ENCODE measurements around the gene POM121. TPM values are rescaled to one million over a fixed set of nuclear protein-coding genes. Genes with fewer than 3 reads are reported as not detected.
A peak's percentile ranks its signal among the peaks of the same experiment; 100 is the strongest.
"Not testable (repeated sequence)": the region's sequence is repeated elsewhere in the genome, so short reads cannot be mapped to it uniquely, and the experiment has no call there.

POM121 gene
- total RNA-seq, 1 experiment from 2014 or later = 59.0 TPM

DNA sequence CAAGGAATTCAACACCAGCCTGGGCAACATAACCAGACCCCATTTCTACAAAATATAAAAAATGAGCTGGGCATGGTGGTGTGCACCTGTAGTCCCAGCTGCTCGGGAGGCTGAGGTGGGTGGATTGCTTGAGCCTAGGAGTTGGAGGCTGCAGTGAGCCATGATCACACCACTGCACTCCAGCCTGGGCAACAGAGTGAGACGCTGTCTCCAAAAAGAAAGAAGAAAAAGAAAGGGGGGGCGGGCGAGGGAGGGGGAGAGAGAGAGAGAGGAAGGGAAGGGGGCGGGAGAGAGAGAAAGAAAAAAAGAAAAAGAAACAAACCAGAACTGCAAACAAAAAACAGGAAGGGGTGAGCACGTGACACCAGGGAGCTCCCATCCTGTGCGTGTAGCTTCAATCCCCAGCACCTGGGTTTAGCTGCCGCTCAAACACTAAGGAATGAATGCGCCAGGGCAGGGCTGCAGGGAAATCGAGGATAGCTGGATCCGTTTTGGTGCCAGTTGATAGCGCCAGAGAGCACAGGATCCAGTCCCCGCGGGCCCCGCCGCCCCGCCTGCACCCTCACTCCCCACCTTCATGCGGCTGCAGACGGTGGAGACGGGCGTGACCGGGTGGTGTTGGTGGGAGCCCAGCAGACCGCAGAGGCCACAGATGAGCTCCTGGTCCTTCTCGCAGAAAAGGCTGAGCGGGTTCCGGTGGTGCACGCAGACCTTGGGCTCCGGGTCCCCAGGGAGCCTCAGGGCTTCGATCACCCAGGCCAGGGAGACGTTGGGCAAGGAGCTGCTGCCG, 40.5 kb downstream of the POM121 start:
- DNase-seq (ENCODE audit: low spot score); H3K9me3 Mint-ChIP-seq; CTCF ChIA-PET; H3K27ac Mint-ChIP-seq; H3K4me1 Mint-ChIP-seq; POLR2A ChIA-PET; H3K27me3 Mint-ChIP-seq (ENCODE audit: low read depth); H3K36me3 Mint-ChIP-seq; H3K4me3 Mint-ChIP-seq: not testable (repeated sequence)
- ATAC-seq = peak; percentile 82

DNA sequence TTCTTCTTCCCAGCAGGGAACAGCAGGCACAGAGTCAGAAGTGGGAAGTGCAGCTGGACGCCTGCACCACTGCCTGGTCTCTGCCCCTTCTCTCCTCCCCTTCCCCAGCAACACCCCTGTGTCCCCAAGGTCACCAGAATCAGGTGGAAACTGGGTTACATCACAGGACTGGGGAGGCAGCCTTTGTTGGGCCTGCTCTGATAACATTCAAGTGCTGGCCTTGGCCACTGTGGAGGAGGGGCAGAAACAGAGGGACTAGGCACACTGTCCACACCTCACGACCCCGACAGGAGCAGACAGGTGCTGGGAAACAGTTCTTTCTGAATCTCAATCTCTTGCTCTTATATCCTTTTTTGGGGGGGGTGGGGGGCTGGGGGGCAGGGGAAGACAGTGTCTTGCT, 42.0 kb downstream of the POM121 start:
- DNase-seq (ENCODE audit: low spot score); H3K4me3 Mint-ChIP-seq; H3K4me1 Mint-ChIP-seq; CTCF ChIA-PET; ATAC-seq; POLR2A ChIA-PET; H3K9me3 Mint-ChIP-seq; H3K36me3 Mint-ChIP-seq; H3K27me3 Mint-ChIP-seq (ENCODE audit: low read depth); H3K27ac Mint-ChIP-seq: not testable (repeated sequence)
- 0 out of 2 replicates have a peak, but pooled peaks have one; percentile 46 for TF ChIP-seq GABPB1 (CRISPR knock-in tag; IDR thresholded peaks at IDR 0.05)

DNA sequence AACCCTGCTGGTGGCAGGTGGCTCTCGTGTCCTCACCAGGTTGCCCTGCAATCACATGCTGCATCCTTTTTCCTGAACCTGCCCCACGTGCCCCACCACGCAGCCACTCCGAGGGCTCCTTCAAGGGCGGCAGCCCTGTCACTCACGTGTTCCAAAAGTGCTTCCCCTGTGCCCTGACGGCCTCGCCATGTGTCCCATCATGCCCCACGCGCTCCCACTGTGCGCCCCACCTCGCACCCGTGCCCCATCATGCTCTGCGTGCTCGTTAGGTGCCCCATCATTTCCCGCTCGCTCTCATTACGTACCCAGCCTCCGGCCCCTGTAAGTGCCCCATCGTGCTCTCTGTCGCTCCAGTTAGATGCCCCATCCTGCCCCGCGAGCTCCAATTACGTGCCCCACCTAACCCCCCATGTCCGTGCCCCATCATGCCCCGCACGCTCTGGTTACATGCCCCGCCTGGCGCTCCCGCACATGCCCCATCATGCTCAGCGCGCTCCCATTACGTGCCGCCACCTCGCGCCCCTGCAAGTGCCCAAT, 44.2 kb downstream of the POM121 start, which contains the start of gene TRIM74:
TRIM74 (minus strand) TSS at position 487 of the 537 bp plus-strand sequence. CDS start 3,309 bp downstream, outside the sequence.
- not testable (repeated sequence) for DNase-seq (ENCODE audit: low spot score); ATAC-seq

DNA sequence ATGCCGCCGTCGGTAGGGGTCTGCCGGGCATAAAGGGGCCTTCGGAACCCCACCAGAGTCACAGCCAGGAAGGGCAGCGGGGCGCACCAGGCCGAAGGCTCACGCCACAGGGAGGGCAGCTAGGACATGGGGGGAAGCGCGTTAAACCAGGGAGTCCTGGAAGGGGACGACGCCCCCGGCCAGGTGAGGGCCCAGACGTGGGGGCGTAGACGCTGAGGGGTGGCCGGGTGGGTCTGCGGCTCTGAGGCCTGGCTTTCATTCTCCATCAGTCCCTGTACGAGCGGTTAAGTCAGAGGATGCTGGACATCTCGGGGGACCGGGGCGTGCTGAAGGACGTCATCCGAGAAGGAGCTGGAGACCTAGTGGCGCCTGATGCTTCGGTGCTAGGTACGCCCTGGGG, 44.8 kb downstream of the POM121 start:
- H3K36me3 Mint-ChIP-seq; CTCF ChIA-PET; H3K4me1 Mint-ChIP-seq; H3K27me3 Mint-ChIP-seq (ENCODE audit: low read depth); H3K4me3 Mint-ChIP-seq; H3K27ac Mint-ChIP-seq; H3K9me3 Mint-ChIP-seq; DNase-seq (ENCODE audit: low spot score); POLR2A ChIA-PET; ATAC-seq: not testable (repeated sequence)

More for the DNA sequence above, 44.2 kb downstream of the POM121 start, which contains the start of gene TRIM74:
- H3K4me1 Mint-ChIP-seq; H3K36me3 Mint-ChIP-seq; H3K27ac Mint-ChIP-seq; CTCF ChIA-PET; H3K27me3 Mint-ChIP-seq (ENCODE audit: low read depth); H3K4me3 Mint-ChIP-seq; POLR2A ChIA-PET; H3K9me3 Mint-ChIP-seq: not testable (repeated sequence)

DNA sequence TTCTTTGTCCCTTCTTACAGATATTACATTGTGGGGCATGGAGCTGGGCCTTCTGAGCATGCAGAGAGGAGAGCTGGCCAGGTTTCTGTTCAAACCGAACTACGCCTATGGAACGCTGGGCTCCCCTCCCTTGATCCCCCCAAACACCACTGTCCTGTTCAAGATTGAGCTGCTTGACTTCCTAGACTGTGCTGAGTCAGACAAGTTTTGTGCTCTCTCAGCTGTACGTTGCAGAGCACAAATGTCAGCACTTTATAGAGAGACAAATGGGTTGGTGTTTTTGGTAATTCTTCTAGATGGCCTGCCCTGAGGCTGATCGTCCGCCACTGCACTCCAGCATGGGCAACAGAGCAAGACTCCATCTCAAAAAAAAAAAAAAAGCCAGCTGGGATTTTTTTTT, 46.6 kb downstream of the POM121 start:
- H3K36me3 Mint-ChIP-seq; DNase-seq (ENCODE audit: low spot score); H3K27me3 Mint-ChIP-seq (ENCODE audit: low read depth); H3K27ac Mint-ChIP-seq; CTCF ChIA-PET; H3K9me3 Mint-ChIP-seq; H3K4me3 Mint-ChIP-seq; H3K4me1 Mint-ChIP-seq; POLR2A ChIA-PET; ATAC-seq: not testable (repeated sequence)

DNA sequence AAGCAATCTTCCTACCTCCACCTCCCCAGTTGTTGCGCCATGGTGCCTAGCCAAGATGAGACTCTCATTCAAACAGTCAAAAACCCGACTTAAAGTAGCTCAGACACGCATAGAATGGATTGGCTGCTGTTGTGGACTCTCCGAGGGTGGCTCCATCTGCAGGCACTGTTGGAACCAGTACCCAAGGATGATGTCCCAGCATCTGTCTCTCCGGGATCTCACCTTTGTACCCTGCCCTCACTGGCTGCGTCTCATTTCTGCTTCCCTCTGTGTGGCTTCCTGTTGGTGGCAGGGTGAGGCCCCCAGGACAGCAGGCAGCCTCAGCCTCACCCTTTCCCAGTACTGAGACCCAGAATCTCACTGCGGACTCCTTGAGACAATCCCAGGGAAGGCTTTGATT, 49.9 kb downstream of the POM121 start:
- H3K27ac Mint-ChIP-seq; CTCF ChIA-PET; DNase-seq (ENCODE audit: low spot score); POLR2A ChIA-PET; H3K9me3 Mint-ChIP-seq; H3K36me3 Mint-ChIP-seq; H3K27me3 Mint-ChIP-seq (ENCODE audit: low read depth); H3K4me3 Mint-ChIP-seq; H3K4me1 Mint-ChIP-seq: not testable (repeated sequence)
- peak; percentile 26 for ATAC-seq

DNA sequence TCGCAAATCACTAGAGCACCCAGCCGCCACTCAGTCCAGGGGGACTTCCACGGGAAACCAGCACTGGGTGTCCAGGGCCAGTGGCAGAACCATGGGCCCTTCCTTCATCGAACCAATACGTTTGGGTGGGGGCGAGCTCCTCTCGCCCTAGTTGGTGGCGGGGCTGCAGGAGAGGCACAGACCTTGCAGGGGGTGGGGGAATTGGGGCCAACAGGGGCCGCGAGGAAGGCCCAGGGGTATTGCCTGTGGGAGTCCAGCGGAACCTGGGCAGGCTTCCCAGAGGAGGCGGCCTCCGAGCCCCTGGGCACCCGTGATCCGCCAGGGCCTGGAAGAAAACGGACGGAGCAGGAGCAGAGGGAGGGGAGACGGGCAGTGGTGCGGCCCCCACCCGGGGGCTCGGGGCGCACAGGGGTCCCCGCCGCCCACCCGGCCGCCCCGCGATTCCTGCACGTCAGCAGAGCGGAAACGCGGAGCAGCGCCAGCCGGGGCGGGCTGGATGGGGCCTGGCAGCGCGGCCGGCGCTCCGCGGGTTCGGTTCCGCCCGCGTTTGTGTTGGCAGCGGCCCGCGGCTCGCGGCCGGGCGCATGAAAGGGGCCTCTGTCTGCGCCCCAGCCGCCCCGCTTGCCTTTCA, 50.9 kb downstream of the POM121 start:
- DNase-seq (ENCODE audit: low spot score); H3K27me3 Mint-ChIP-seq (ENCODE audit: low read depth); H3K27ac Mint-ChIP-seq; ATAC-seq; CTCF ChIA-PET; H3K4me3 Mint-ChIP-seq; H3K9me3 Mint-ChIP-seq; H3K4me1 Mint-ChIP-seq; H3K36me3 Mint-ChIP-seq: not testable (repeated sequence)
- POLR2A ChIA-PET = interaction anchor here (0.6 kb wide), 1 partner anchor 134 kb away, joined by 3 read pairs; no protein-coding TSS in a partner anchor

DNA sequence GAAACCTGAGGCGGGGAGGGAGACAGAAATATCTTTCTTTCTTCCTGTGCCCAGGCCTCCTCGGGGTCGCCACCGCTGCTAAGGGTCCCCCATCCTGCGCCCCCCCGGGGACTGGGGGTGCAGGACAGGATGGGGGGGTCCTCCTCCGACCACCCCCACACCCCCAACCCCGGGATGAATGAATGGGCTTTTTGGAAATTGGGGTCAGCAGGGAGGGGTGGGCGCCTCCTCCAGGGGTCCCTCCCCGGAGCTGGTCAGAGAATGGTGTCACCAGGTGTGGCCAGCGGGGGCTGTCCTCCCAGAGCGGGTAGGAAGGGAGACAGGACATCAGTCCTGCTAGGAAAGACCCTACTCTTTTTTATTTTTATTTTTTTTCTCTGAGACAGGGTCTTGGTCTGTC, 51.5 kb downstream of the POM121 start:
- not testable (repeated sequence) for H3K36me3 Mint-ChIP-seq

DNA sequence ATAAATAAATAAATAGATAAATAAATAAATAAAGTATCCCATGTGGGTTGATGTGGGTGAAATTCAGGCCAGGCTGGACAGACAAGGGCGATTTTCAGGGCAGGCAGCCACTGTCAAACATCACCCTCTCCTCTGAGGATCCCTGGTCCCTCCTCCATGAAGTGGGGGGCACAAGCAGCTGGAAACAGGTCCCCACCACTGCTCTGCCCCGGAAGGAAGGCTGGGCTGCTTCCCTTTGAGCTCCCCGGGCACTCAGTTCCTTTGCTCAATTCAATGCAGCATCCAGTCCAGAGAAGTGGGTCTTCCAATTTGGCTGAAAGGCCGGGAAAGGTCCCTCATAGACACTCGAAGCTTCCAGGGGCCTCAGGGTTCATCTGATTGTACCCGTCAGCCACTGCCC, 55.5 kb downstream of the POM121 start:
- H3K9me3 Mint-ChIP-seq; H3K4me1 Mint-ChIP-seq; H3K36me3 Mint-ChIP-seq; CTCF ChIA-PET; DNase-seq (ENCODE audit: low spot score); ATAC-seq; H3K4me3 Mint-ChIP-seq; H3K27ac Mint-ChIP-seq; POLR2A ChIA-PET; H3K27me3 Mint-ChIP-seq (ENCODE audit: low read depth): not testable (repeated sequence)

More for the DNA sequence above, 51.5 kb downstream of the POM121 start:
- H3K4me1 Mint-ChIP-seq; H3K27me3 Mint-ChIP-seq (ENCODE audit: low read depth); CTCF ChIA-PET; H3K9me3 Mint-ChIP-seq; DNase-seq (ENCODE audit: low spot score); POLR2A ChIA-PET; H3K27ac Mint-ChIP-seq; ATAC-seq; H3K4me3 Mint-ChIP-seq: not testable (repeated sequence)

DNA sequence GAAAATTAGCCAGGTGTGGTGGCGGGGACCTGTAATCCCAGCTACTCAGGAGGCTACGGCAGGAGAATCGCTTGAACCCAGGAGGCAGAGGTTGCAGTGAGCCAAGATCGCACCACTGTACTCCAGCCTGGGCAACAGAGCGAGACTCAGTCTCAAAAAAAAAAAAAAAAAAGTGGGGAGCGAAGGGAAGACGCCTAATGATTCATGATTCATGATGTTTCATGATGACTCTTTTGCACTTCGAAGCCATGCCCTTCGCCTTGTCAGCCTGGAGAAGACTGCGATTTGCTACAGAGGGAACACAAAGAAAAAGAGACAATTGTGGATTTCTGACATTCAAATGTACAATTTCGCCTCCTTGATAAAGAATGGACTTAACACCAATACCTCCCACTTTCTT, 57.2 kb downstream of the POM121 start:
- H3K4me3 Mint-ChIP-seq; DNase-seq (ENCODE audit: low spot score); ATAC-seq; H3K27me3 Mint-ChIP-seq (ENCODE audit: low read depth); H3K9me3 Mint-ChIP-seq; H3K36me3 Mint-ChIP-seq; POLR2A ChIA-PET; H3K4me1 Mint-ChIP-seq; CTCF ChIA-PET; H3K27ac Mint-ChIP-seq: not testable (repeated sequence)

DNA sequence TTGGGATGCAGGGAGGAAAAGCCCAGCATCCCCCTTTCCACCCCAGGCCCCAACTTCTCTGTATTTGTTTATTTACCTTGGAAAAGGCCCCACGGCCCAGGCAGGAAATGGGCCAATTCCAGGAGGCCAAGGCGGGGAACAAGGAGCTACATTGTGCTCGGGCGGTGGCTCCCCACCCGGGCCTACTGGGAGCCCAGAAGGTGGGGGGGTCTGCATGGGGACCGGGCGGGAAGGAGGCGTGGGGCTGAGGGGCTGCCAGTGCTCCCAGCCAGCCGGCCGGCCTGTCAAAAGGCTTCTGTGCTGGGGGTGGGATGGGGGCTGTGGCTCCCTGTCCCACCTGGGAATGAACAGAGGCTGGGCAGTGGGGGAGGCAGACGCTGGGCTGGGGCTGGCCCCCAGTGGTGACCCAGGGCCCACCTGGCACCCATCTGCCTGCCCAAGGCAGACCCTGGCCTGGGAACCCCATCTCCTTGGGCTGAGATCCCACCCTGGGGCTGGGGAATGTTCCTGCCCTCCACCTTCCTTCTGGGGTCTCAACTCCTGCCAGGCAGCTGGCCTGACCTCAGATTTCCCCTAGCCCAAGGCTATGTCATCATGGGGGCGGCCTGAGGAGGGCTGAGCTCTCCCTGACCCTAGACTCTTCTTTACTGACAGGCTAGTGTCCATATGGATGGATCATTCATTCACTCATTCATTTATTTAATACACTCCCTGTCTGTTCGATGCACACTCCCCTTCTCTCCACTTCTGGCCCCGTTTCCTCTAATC, 65.4 kb downstream of the POM121 start:
- H3K27me3 Mint-ChIP-seq (ENCODE audit: low read depth); POLR2A ChIA-PET; CTCF ChIA-PET; H3K4me1 Mint-ChIP-seq; H3K4me3 Mint-ChIP-seq; H3K27ac Mint-ChIP-seq; H3K36me3 Mint-ChIP-seq; H3K9me3 Mint-ChIP-seq: not testable (repeated sequence)
- peak; percentile 14 for DNase-seq (ENCODE audit: low spot score)
- ATAC-seq = peak; percentile 73

DNA sequence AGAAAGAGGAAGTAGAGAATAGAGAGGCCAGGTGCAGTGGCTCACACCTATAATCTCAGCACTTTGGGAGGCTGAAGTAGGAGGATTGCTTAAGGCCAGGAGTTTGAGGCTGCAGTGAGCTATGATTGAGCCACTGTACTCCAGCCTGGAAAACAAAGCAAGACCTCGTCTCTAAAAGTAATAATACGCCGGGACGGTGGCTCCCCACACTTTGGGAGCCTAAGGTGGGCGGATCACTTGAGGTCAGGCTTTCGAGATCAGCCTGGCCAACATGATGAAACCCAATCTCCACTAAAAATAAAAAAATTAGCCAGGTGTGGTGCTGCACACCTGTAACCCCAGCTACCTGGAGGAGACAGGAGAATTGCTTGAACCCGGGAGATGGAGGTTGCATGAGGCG, 70.6 kb downstream of the POM121 start:
- H3K4me1 Mint-ChIP-seq; H3K9me3 Mint-ChIP-seq; DNase-seq (ENCODE audit: low spot score); H3K36me3 Mint-ChIP-seq; H3K27me3 Mint-ChIP-seq (ENCODE audit: low read depth); POLR2A ChIA-PET; CTCF ChIA-PET; H3K27ac Mint-ChIP-seq; H3K4me3 Mint-ChIP-seq; ATAC-seq: not testable (repeated sequence)
